Hepatocyte (in vitro differentiated cells): Measurements from ENCODE around the gene OR5A2.

Source experiments
- CTCF ChIP-seq: fragments of 200-600 bp; sonication (generic); IDR thresholded peaks from 2 replicates; pipeline ENCODE4 v1.5.1; 2016; ENCODE audit warnings: antibody characterized with exemption, mild to moderate bottlenecking; ENCODE audit not compliant: poor library complexity
- EZH2 ChIP-seq: fragments of 200-600 bp; sonication (generic); IDR thresholded peaks from 2 replicates; pipeline ENCODE4 v1.6.1; 2016; ENCODE audit warnings: antibody characterized with exemption, mild to moderate bottlenecking, borderline replicate concordance

GRCh38 chr11:59417023-59417422, 9.2 kb downstream of the OR5A2 start:
- no peak for TF ChIP-seq EZH2
- no peak for TF ChIP-seq CTCF
